SK-N-DZ (cell line): ENCODE data around the gene SLC6A15. TPM values are rescaled to one million over a fixed set of nuclear protein-coding genes. Genes with fewer than 3 reads are reported as not detected.

Source experiments
- DNase-seq: peaks from one replicate; pipeline ENCODE4 v3.0.0-alpha.2; 2015; ENCODE audit warnings: low spot score
- polyA plus RNA-seq, 2 experiments: library from polyadenylated mRNA; depleted of rRNA; stranded (reverse); fragments of >200 nt; gene quantifications; 2 replicates each; pipeline ENCODE4 v1.2.3, GENCODE V29; 2014

Gene SLC6A15
- polyA plus RNA-seq (2014; cell fraction: cytosol; rRNA removed): 84.8 and 99.1 TPM in 2 replicates
- polyA plus RNA-seq (2014; cell fraction: nucleus; rRNA removed): 45.0 and 50.9 TPM in 2 replicates

GRCh38 chr12:84912198-84913128, at the start of gene SLC6A15:
TSS of gene SLC6A15 (minus strand) at chr12:84912799. CDS start at chr12:84892120, 20,679 bp downstream.
- DNase-seq: peak; percentile 96

GRCh38 chr12:84960918-84961317, 48.3 kb upstream of the SLC6A15 start:
- DNase-seq: no peak

- DNase-seq: no peak
Measured at GRCh38 chr12:84955298-84955697, 42.7 kb upstream of the SLC6A15 start.

GRCh38 chr12:84954415-84954814, 41.8 kb upstream of the SLC6A15 start:
- no peak for DNase-seq

GRCh38 chr12:84950971-84951546, 38.5 kb upstream of the SLC6A15 start:
- DNase-seq: no peak

- DNase-seq: no peak
Measured at GRCh38 chr12:84946753-84947152, 34.2 kb upstream of the SLC6A15 start.

- DNase-seq: no peak
Measured at GRCh38 chr12:84937415-84937814, 24.8 kb upstream of the SLC6A15 start.

GRCh38 chr12:84929501-84929900, 16.9 kb upstream of the SLC6A15 start:
- no peak for DNase-seq

GRCh38 chr12:84924981-84925380, 12.4 kb upstream of the SLC6A15 start:
- no peak for DNase-seq

- no peak for DNase-seq
Measured at GRCh38 chr12:84922693-84923092, 10.1 kb upstream of the SLC6A15 start.

GRCh38 chr12:84920331-84920730, 7.7 kb upstream of the SLC6A15 start:
- DNase-seq: no peak

- no peak for DNase-seq
Measured at GRCh38 chr12:84919271-84919670, 6.7 kb upstream of the SLC6A15 start.

- peak; percentile 70 for DNase-seq
Measured at GRCh38 chr12:84913129-84913515, 523 bp upstream of the SLC6A15 start.

- peak; percentile 90 for DNase-seq
Measured at GRCh38 chr12:84911271-84912197, 1.1 kb downstream of the SLC6A15 start.

- DNase-seq: peak; percentile 50
Measured at GRCh38 chr12:84910549-84911241, 1.9 kb downstream of the SLC6A15 start.

GRCh38 chr12:84904051-84904450, 8.5 kb downstream of the SLC6A15 start:
- no peak for DNase-seq

GRCh38 chr12:84891106-84891838, 21.3 kb downstream of the SLC6A15 start:
- no peak for DNase-seq

- no peak for DNase-seq
Measured at GRCh38 chr12:84889818-84890217, 22.8 kb downstream of the SLC6A15 start.

- DNase-seq: no peak
Measured at GRCh38 chr12:84888861-84889260, 23.7 kb downstream of the SLC6A15 start.

- no peak for DNase-seq
Measured at GRCh38 chr12:84877340-84877739, 35.3 kb downstream of the SLC6A15 start.
